Cardiac septum (tissue), 1 donor: ENCODE data around the gene CCDC39. TPM values are rescaled to one million over a fixed set of nuclear protein-coding genes. Genes with fewer than 3 reads are reported as not detected.

ENCODE experiments used
- DNase-seq: peaks from one replicate; pipeline ENCODE4 v3.0.0-alpha.2; 2020; ENCODE audit warnings: low spot score
- intact Hi-C: fragments of 100-400 bp; cut with DNase I; formaldehyde crosslinking; loops from one replicate; pipeline ENCODE4 v1.14.0; 2022
- total RNA-seq: library from RNA; stranded (reverse); fragmentation: NEBNext Ultra II Directional; extraction: Animal tissue kit (Norgen Biotek cat#: 25700); gene quantifications from one replicate; pipeline ENCODE4 v1.2.1, GENCODE V29; 2021
- donor health status: DM: no; HTN: no; CAD: no.

The CCDC39 gene
- total RNA-seq, 1 donor from 2014 or later: not detected

DNA sequence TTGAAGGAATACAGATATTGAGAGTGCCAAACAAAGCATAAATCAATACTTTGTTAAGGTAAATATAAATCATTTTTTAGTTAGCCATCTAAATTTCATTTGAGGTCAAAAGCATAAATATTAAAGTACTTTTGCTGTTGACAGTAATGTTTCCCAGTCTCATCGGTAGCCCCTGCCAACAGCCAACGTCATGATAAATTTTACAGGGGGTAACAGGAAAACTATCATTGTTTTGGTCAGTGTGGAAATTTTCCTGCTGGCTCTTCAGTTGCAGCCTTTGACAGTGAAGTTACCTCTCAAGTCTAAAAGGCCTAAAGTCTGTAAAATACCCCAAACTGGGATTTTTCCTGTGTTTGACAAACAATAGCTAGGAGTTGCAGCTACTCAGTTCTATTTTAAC lies 114.6 kb downstream of the CCDC39 start:
- no peak for DNase-seq
- intact Hi-C loops: no loop called here

Other genes with a start within 250 kb of the CCDC39 start
- gene TTC14, start 77.3 kb downstream of the CCDC39 start, total RNA-seq: 18.5 TPM
- 205 TPM for gene FXR1, start 233.2 kb upstream of the CCDC39 start, total RNA-seq